Activated CD4-positive, alpha-beta memory T cell treated with anti-CD3 and anti-CD28 coated beads for 36 hours (primary cell): ENCODE measurements around the gene QRICH2. TPM values are rescaled to one million over a fixed set of nuclear protein-coding genes. Genes with fewer than 3 reads are reported as not detected.
"Not testable (repeated sequence)": the region's sequence is repeated elsewhere in the genome, so short reads cannot be mapped to it uniquely, and the experiment has no call there.

Source experiments
- CTCF ChIA-PET: fragments of 350-600 bp; sonication (Branson Sonifier 250); formaldehyde crosslinking; loops from one replicate; lab custom pipeline; 2021; ENCODE audit warnings: antibody characterized with exemption, inconsistent platforms; lab: Charles Lee
- POLR2A ChIA-PET: fragments of 350-600 bp; sonication (Branson Sonifier 250); formaldehyde crosslinking; loops from one replicate; lab custom pipeline; 2021; ENCODE audit warnings: antibody characterized with exemption; lab: Charles Lee
- DNase-seq: peaks from one replicate; pipeline ENCODE4 v3.0.0-alpha.2; 2020
- H3K27ac Mint-ChIP-seq: one replicate; pipeline ENCODE4 v1.8.0; 2021; ENCODE audit warnings: mixed read lengths
- H3K27me3 Mint-ChIP-seq: one replicate; pipeline ENCODE4 v1.8.0; 2021; ENCODE audit warnings: mixed read lengths
- H3K36me3 Mint-ChIP-seq: one replicate; pipeline ENCODE4 v1.8.0; 2021; ENCODE audit warnings: mixed read lengths
- H3K4me1 Mint-ChIP-seq: one replicate; pipeline ENCODE4 v1.8.0; 2021; ENCODE audit warnings: low read depth, mixed read lengths
- H3K4me3 Mint-ChIP-seq: one replicate; pipeline ENCODE4 v1.8.0; 2021; ENCODE audit warnings: mild to moderate bottlenecking, mixed read lengths
- H3K9me3 Mint-ChIP-seq: one replicate; pipeline ENCODE4 v1.8.0; 2021; ENCODE audit warnings: mixed read lengths
- intact Hi-C: fragments of 100-400 bp; cut with micrococcal nuclease; formaldehyde crosslinking; loops from one replicate; pipeline ENCODE4 v1.15.1; 2023
- total RNA-seq, 2 experiments: library from RNA; stranded (reverse); gene quantifications; one replicate each; pipeline ENCODE4 v1.2.3, GENCODE V29; 2021

Gene QRICH2
- total RNA-seq, 2 experiments from 2014 or later, result 1.0 to 1.1 TPM

DNA sequence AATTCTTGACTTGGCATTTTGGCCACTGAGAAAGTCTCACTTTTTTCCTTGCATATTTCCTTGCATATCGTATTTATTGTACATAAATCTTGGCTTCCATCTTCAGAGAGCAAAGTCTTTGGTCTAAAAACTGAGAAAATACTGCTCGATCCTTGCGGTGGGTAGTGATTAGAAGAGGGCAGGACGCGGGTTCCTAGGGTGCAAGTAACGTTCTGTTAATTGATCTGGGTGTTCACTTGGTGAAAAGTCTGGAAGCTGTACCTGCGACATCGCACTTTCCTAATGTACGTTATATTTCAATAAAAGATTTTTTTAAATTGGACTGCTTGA is 43.7 kb downstream of the QRICH2 start:
- peaks cover 42% of the 10 kb centered on the region for H3K4me1 Mint-ChIP-seq
- intact Hi-C loops, result loop anchor here (1.0 to 2.0 kb wide), 5 partner anchors 8 to 480 kb away; partner anchors contain the start of gene UNK
- no peak for DNase-seq
- ChIA-PET POLR2A (interaction anchor here (0.6 to 12.3 kb wide), 17 partner anchors 8 to 293 kb away, joined by 3 to 298 read pairs (median 6); partner anchors contain the start of genes EXOC7 and RNF157), CTCF (interaction anchor here (0.7 to 3.9 kb wide), 16 partner anchors 8 to 143 kb away, joined by 3 to 15 read pairs (median 6); no protein-coding TSS in a partner anchor)
- H3K27ac Mint-ChIP-seq, result peak overlapping the region; percentile 93
- peak overlapping the region; percentile 61 for H3K4me3 Mint-ChIP-seq
- no peaks in the 10 kb centered on the region for H3K27me3 Mint-ChIP-seq
- peaks cover 37% of the 10 kb centered on the region for H3K36me3 Mint-ChIP-seq
- no peaks in the 10 kb centered on the region for H3K9me3 Mint-ChIP-seq

DNA sequence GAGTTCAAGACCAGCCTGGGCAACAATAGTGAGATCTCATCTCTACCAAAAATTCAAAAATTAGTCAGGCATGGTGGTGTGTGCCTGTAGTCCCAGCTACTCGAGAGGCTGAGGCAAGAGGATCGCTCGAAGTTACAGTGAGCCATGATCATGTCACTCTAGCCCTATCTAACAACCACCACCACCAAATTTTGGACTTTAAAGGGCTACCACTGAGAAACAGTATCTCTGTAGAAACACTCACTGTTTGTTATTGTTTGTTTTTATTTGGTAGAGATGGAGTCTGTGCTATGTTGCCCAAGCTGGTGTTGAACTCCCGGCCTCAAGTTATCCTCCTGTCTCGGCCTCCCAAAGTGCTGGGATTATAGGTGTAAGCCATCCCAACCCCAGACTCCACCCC is 44.2 kb downstream of the QRICH2 start:
- intact Hi-C loops, result loop anchor here (1.0 to 2.0 kb wide), 5 partner anchors 8 to 479 kb away; partner anchors contain the start of gene UNK
- DNase-seq, result no peak
- Mint-ChIP-seq H3K4me3 (peak overlapping the region; percentile 61), H3K27ac (peak overlapping the region; percentile 93), H3K27me3 (no peaks in the 10 kb centered on the region), H3K4me1 (peaks cover 37% of the 10 kb centered on the region), H3K9me3 (no peaks in the 10 kb centered on the region), H3K36me3 (peaks cover 32% of the 10 kb centered on the region)
- ChIA-PET POLR2A (interaction anchor here (0.9 to 12.3 kb wide), 11 partner anchors 9 to 192 kb away, joined by 3 to 298 read pairs (median 10); partner anchors contain the start of genes RNF157 and SRP68), CTCF (interaction anchor here (1.0 to 3.9 kb wide), 13 partner anchors 9 to 143 kb away, joined by 3 to 15 read pairs (median 6); no protein-coding TSS in a partner anchor)

DNA sequence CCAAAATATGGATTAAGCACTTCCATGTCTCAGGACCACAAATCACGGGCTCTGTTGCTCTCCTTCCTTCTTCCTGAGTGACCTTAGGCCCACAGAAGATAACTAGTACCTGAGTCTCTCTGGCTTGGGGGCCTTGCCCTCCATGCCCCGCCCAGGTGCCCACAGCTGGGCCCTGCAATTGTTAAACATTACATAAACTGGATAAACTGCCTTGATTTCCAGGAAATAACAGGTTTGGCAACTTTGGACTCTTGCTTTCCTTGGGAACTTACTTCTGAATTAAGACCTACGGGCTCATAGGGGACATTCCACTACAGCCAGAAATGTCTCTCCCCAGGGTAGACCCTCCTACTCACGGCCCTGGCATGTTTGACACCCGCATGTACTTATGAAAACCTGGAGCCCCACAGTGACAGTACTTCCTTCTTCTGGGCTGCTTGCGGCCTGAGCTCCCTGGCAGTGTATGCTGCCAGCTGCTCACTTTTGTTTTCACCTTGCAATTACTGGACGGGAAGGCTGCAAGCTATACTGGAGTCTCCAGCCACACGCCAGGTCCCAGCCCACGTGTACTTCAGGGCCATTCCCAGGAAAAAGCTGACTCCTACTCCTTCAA is 45.2 kb downstream of the QRICH2 start:
- ChIA-PET CTCF (interaction anchor here (1.0 to 3.9 kb wide), 10 partner anchors 10 to 142 kb away, joined by 3 to 15 read pairs (median 8); no protein-coding TSS in a partner anchor), POLR2A (interaction anchor here (0.9 to 12.3 kb wide), 5 partner anchors 10 to 191 kb away, joined by 4 to 298 read pairs (median 47); partner anchors contain the start of gene SRP68)
- peak overlapping the region; percentile 71 for H3K27ac Mint-ChIP-seq
- intact Hi-C loops, result no loop called here
- H3K4me3 Mint-ChIP-seq, result no peak overlapping the region
- H3K4me1 Mint-ChIP-seq, result peaks cover 32% of the 10 kb centered on the region
- no peaks in the 10 kb centered on the region for H3K27me3 Mint-ChIP-seq
- DNase-seq, result no peak
- H3K36me3 Mint-ChIP-seq, result peaks cover 22% of the 10 kb centered on the region
- H3K9me3 Mint-ChIP-seq, result no peaks in the 10 kb centered on the region

DNA sequence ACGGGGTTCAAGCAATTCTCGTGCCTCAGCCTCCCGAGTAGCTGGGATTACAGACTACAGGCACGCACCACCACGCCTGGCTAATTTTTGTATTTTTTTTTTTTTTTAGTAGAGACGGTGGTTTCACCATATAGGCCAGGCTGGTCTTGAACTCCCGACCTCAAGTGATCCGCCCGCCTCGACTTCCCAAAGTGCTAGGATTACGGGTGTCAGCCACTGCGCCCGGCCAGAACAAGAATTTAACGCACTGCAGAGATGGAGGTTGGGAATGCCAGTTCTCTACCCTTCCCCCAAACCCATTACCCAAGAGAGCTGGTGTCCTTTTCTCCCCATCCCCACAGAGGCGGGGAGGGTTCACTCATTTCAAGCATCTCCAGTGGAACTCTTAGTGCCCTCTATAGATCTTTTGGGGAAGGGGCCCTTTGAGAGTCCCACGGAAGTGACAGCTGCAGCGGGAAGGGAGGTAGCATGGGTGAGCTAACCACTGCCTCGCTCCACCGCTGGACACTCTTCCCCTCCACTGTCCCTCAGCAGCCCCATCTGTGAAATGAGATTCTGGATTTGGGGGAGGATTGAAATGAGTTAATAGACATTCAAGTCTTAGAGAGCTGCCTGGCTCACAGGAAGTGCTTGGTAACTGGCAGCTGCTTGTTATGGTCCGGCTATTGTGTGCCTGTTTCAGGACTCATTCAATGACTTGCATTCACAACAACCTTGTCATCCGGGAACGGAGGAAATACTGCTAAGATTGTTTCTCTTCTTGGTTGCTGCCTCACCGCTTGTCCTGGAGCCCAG is 46.5 kb downstream of the QRICH2 start:
- ChIA-PET POLR2A (interaction anchor here (0.7 to 4.7 kb wide), 5 partner anchors 8 to 80 kb away, joined by 3 to 47 read pairs (median 4); no protein-coding TSS in a partner anchor), CTCF (interaction anchor here (0.7 to 3.9 kb wide), 5 partner anchors 15 to 140 kb away, joined by 5 to 11 read pairs (median 8); no protein-coding TSS in a partner anchor)
- peak overlapping the region; percentile 71 for H3K27ac Mint-ChIP-seq
- H3K4me1 Mint-ChIP-seq, result peaks cover 36% of the 10 kb centered on the region
- H3K9me3 Mint-ChIP-seq, result peaks cover 3% of the 10 kb centered on the region
- intact Hi-C loops, result no loop called here
- no peaks in the 10 kb centered on the region for H3K27me3 Mint-ChIP-seq
- no peak overlapping the region for H3K4me3 Mint-ChIP-seq
- no peak for DNase-seq
- peaks cover 10% of the 10 kb centered on the region for H3K36me3 Mint-ChIP-seq

DNA sequence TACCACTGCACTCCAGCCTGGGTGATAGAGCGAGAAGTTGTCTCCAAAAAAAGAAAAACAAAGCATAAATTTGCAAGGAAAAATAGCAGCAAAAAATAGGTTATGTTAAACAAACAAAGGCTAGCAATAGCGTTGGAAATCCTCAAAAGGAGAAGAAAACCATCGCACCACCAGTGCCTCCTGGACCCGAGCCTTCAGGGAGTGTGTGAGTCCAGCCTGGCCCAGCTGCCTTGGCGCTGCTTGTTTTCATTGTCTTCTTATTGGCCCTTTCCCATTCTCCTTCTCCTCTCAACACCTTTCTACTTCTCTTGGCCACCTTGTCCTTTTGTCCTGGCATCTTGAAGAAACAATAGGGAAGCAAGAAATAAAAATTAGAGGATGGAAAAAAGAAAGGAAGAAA is 47.4 kb downstream of the QRICH2 start:
- Mint-ChIP-seq H3K27ac (no peak overlapping the region), H3K9me3 (peaks cover 3% of the 10 kb centered on the region), H3K4me3 (no peak overlapping the region), H3K36me3 (peaks cover 2% of the 10 kb centered on the region), H3K27me3 (no peaks in the 10 kb centered on the region), H3K4me1 (peaks cover 44% of the 10 kb centered on the region)
- no peak for DNase-seq
- intact Hi-C loops, result no loop called here
- ChIA-PET POLR2A (no interaction called here), CTCF (interaction anchor here (1.9 kb wide), 1 partner anchor 19 kb away, joined by 9 read pairs; no protein-coding TSS in a partner anchor)

DNA sequence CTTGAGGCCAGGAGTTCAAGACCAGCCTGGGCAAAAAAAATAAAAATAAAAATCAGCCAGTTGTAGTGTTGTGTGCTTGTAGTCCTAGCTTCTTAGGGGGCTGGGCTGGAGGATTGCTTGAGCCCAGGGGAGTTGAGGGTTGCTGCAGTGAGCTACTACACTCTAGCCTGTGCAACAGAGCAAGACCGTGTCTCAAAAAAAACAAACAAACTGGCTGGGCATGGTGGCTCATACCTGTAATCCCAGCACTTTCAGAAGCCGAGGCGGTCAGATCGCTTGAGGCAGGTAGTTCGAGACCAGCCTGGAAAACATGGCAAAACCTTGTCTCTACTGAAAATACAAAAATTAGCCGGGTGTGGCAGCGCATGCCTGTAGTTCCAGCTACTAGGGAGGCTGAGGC is 47.9 kb downstream of the QRICH2 start:
- H3K4me1 Mint-ChIP-seq, result peaks cover 48% of the 10 kb centered on the region
- ChIA-PET POLR2A (interaction anchor here (2.1 kb wide), 1 partner anchor 14 kb away, joined by 9 read pairs; no protein-coding TSS in a partner anchor), CTCF (interaction anchor here (1.9 kb wide), 1 partner anchor 19 kb away, joined by 7 read pairs; no protein-coding TSS in a partner anchor)
- H3K27me3 Mint-ChIP-seq, result no peaks in the 10 kb centered on the region
- peaks cover 3% of the 10 kb centered on the region for H3K9me3 Mint-ChIP-seq
- intact Hi-C loops, result no loop called here
- H3K4me3 Mint-ChIP-seq, result no peak overlapping the region
- no peak for DNase-seq
- H3K27ac Mint-ChIP-seq, result no peak overlapping the region
- H3K36me3 Mint-ChIP-seq, result peaks cover 2% of the 10 kb centered on the region

DNA sequence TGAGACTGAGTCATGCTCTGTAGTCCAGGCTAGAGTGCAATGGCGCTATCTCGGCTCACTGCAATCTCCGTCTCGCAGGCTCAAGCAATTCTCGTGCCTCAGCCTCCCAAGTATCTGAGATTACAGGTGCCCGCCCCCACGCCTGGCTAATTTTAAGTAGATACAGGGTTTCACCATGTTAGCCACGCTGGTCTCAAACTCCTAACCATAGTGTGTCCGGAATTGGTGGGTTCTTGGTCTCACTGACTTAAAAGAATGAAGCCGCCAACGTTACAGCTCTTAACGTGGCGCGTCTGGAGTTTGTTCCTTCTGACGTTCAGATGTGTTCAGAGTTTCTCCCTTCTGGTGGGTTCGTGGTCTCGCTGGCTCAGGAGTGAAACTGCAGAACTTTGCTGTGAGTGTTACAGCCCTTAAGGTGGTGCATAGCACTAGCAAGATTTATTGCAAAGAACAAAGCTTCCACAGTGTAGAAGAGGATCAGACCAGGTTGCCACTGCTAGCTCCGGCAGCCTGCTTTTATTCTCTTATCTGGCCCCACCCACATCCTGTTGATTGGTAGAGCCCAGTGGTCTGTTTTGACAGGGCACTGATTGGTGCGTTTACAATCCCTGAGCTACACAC is 51.5 kb downstream of the QRICH2 start:
- H3K4me1 Mint-ChIP-seq, result peaks cover 40% of the 10 kb centered on the region
- peak overlapping the region; percentile 68 for H3K4me3 Mint-ChIP-seq
- intact Hi-C loops, result loop anchor here (1.0 kb wide), 1 partner anchor 8 kb away; no protein-coding TSS in a partner anchor
- CTCF ChIA-PET, result interaction anchor here (0.6 to 4.9 kb wide), 5 partner anchors 10 to 76 kb away, joined by 3 to 20 read pairs (median 3); no protein-coding TSS in a partner anchor
- not testable (repeated sequence) for H3K36me3 Mint-ChIP-seq, H3K9me3 Mint-ChIP-seq, H3K27me3 Mint-ChIP-seq
- POLR2A ChIA-PET, result interaction anchor here (0.8 to 3.1 kb wide), 7 partner anchors 9 to 111 kb away, joined by 3 to 26 read pairs (median 5); partner anchors contain the start of gene UBALD2
- H3K27ac Mint-ChIP-seq, result peak overlapping the region; percentile 90
- DNase-seq, result peak; percentile 78

DNA sequence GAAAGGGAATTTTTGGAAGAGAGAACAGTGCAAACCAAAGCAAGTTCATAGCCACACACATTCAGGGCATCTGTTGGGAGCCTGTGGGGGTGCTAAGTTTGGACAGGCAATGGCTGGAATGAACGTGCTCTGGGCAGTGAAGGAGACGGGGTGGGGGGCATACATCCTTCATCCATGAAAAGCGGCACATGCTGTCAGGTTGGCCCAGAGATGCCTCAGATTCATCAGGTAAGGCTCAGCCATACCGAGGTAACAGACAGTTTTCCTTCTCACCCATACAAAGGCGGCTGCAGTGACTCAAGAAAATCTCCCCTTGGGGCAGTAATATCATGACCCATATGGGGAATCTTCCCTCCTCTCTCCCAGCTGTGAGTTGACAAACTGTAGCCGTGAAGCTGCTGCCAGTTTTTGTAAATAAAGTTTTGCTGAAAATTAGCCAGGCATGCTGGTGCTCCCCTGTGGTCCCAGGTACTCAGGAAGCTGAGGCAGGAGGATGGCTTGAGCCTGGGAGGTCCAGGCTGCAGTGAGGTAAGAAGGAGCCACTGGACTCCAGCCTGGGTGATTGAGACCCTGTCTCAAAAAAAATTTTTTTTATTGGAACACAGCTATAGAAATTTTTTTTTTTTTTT is 52.2 kb downstream of the QRICH2 start:
- peaks cover 3% of the 10 kb centered on the region for H3K9me3 Mint-ChIP-seq
- peak overlapping the region; percentile 90 for H3K27ac Mint-ChIP-seq
- peaks cover 42% of the 10 kb centered on the region for H3K4me1 Mint-ChIP-seq

DNA sequence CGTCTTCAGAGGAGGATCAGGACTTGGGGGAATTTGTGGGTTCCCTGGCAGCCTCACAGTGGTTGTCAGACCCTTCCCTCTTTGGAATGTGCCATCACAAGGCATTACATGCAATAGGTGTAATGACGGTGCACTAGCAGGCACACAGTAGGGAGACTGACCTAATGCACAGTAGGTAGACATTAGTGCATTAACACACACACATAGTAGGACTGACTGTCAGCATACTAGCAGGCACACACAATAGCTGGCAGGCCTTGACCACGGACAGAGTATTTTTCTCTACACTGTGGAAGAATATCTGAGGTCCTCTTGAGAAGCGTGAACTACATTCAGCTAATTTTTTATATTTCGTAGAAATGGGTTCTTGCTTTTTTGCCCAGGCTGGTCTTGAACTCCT is 53.8 kb downstream of the QRICH2 start:
- H3K4me1 Mint-ChIP-seq, result peaks cover 42% of the 10 kb centered on the region
- CTCF ChIA-PET, result interaction anchor here (4.9 kb wide), 1 partner anchor 25 kb away, joined by 20 read pairs; no protein-coding TSS in a partner anchor
- DNase-seq, result no peak
- H3K27ac Mint-ChIP-seq, result peak overlapping the region; percentile 4
- H3K4me3 Mint-ChIP-seq, result no peak overlapping the region
- no peaks in the 10 kb centered on the region for H3K36me3 Mint-ChIP-seq
- no peaks in the 10 kb centered on the region for H3K27me3 Mint-ChIP-seq
- POLR2A ChIA-PET, result interaction anchor here (1.0 to 4.9 kb wide), 4 partner anchors 8 to 14 kb away, joined by 4 to 24 read pairs (median 4); partner anchors contain the start of gene UBALD2
- peaks cover 3% of the 10 kb centered on the region for H3K9me3 Mint-ChIP-seq
- intact Hi-C loops, result no loop called here

More for the DNA sequence above, 52.2 kb downstream of the QRICH2 start:
- H3K27me3 Mint-ChIP-seq, result no peaks in the 10 kb centered on the region
- DNase-seq, result peak; percentile 16
- no peaks in the 10 kb centered on the region for H3K36me3 Mint-ChIP-seq
- ChIA-PET POLR2A (interaction anchor here (0.9 to 3.1 kb wide), 6 partner anchors 9 to 110 kb away, joined by 3 to 26 read pairs (median 6); partner anchors contain the start of gene UBALD2), CTCF (interaction anchor here (0.6 to 4.9 kb wide), 5 partner anchors 9 to 24 kb away, joined by 3 to 20 read pairs (median 3); no protein-coding TSS in a partner anchor)
- intact Hi-C loops, result loop anchor here (1.0 kb wide), 1 partner anchor 8 kb away; no protein-coding TSS in a partner anchor
- H3K4me3 Mint-ChIP-seq, result peak overlapping the region; percentile 68

DNA sequence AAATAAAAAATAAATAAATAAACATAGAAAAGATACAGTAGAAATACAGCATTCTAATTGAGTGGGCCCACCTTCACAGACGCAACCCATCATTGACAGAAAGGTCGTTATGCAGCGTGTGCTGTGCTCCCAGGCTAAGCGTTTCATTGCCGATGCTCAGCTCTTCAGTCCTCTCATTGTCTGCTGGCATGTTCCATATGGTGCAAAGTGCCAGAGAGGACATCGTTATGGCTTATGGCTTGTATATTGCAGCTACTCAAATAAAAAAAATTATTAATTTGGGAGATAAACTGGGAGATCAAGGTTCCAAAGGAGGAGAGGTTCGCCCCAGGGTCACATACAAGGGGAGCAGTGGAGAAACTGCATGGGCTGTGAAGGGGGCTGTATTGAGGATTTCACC is 54.2 kb downstream of the QRICH2 start:
- Mint-ChIP-seq H3K36me3 (no peaks in the 10 kb centered on the region), H3K4me1 (peaks cover 42% of the 10 kb centered on the region), H3K9me3 (peaks cover 3% of the 10 kb centered on the region), H3K27me3 (no peaks in the 10 kb centered on the region), H3K27ac (no peak overlapping the region), H3K4me3 (no peak overlapping the region)
- intact Hi-C loops, result no loop called here
- ChIA-PET POLR2A (interaction anchor here (1.0 to 4.9 kb wide), 4 partner anchors 8 to 15 kb away, joined by 4 to 24 read pairs (median 4); partner anchors contain the start of gene UBALD2), CTCF (interaction anchor here (4.9 kb wide), 1 partner anchor 26 kb away, joined by 20 read pairs; no protein-coding TSS in a partner anchor)
- no peak for DNase-seq
